Spleen (tissue), 7 donors: Measurements from ENCODE around the gene ELP6.

Experiments
- CTCF ChIP-seq, 11 experiments: fragments of 200-600 bp in 7 of 11; fragments of 450-650 bp in 4 of 11; sonication (generic) in 4 of 11; IDR thresholded peaks in 8 of 11; conservative IDR thresholded peaks in 3 of 11; 1 replicate in 7 of 11; 2 replicates in 4 of 11; pipeline versions ENCODE4 v1.4.0 to v1.8.0; 2016 to 2021; ENCODE audit warnings: antibody characterized with exemption in 11 of 11, inconsistent platforms in 4 of 11, mild to moderate bottlenecking in 1 of 11
- POLR2A ChIP-seq, 3 donors: fragments of 450-650 bp; IDR thresholded peaks; one replicate each; pipeline ENCODE4 v1.5.1; 2017; ENCODE audit warnings: antibody characterized with exemption in 3 of 3, mild to moderate bottlenecking in 1 of 3
- POLR2AphosphoS5 ChIP-seq, 3 donors: sonication (generic); formaldehyde crosslinking; IDR thresholded peaks; one replicate each; pipeline ENCODE4 v1.5.1; 2017; ENCODE audit warnings: antibody characterized with exemption in 3 of 3
- donor health status: DM: no; HTN: no; CAD: no; lungs with moderate emphysema.
- donor health status: DM: no; HTN: no; CAD: no.
- donor health status: DM: no; HTN: no; CAD: no.

GRCh38 chr3:47533481-47533880 is 20.0 kb upstream of the ELP6 start:
- no peak for TF ChIP-seq CTCF (IDR thresholded peaks at IDR 0.05 in 8 of 11, conservative IDR thresholded peaks at IDR 0.05 in 3 of 11)
- no peak for TF ChIP-seq POLR2A (IDR thresholded peaks at IDR 0.05)
- TF ChIP-seq POLR2AphosphoS5 (IDR thresholded peaks at IDR 0.05) = no peak
